HCT116 (cell line): ENCODE data around the gene KCNK1.

Source experiments
- ATF3 ChIP-seq: IDR thresholded peaks from 2 replicates; pipeline ENCODE4 v1.6.1; 2012
- CTCF ChIP-seq, 3 experiments: fragments of 200-600 bp in 1 of 3; sonication (generic) in 1 of 3; IDR thresholded peaks in 2 of 3; conservative IDR thresholded peaks in 1 of 3; 2 replicates each; pipeline ENCODE4 v1.5.1; 2012 to 2017; ENCODE audit warnings: low read depth in 2 of 3, low read length in 2 of 3, antibody characterized with exemption in 1 of 3, borderline replicate concordance in 1 of 3, control low read depth in 1 of 3, mild to moderate bottlenecking in 1 of 3, mixed read lengths in 1 of 3, mixed run types in 1 of 3, moderate library complexity in 1 of 3; ENCODE audit not compliant: insufficient read depth in 1 of 3
- ELF1 ChIP-seq: IDR thresholded peaks from 2 replicates; pipeline ENCODE4 v1.6.1; 2012; ENCODE audit warnings: low read depth, borderline replicate concordance
- EZH2phosphoT487 ChIP-seq: fragments of 200-600 bp; IDR thresholded peaks from 2 replicates; pipeline ENCODE4 v1.6.1; 2018; ENCODE audit warnings: antibody characterized with exemption, borderline replicate concordance
- MAX ChIP-seq: IDR thresholded peaks from 2 replicates; pipeline ENCODE4 v1.6.1; 2012
- POLR2A ChIP-seq: IDR thresholded peaks from 2 replicates; pipeline ENCODE4 v1.7.0; 2011; ENCODE audit warnings: borderline replicate concordance; ENCODE audit not compliant: insufficient read depth, insufficient read length; ENCODE audit errors: extremely low read depth
- POLR2AphosphoS5 ChIP-seq: IDR thresholded peaks from 2 replicates; pipeline ENCODE4 v1.6.1; 2011; ENCODE audit warnings: mild to moderate bottlenecking, low read depth, low read length, moderate library complexity
- RAD21 ChIP-seq: IDR thresholded peaks from 2 replicates; pipeline ENCODE4 v1.6.1; 2012; ENCODE audit warnings: low read depth, mild to moderate bottlenecking
- SRF ChIP-seq: IDR thresholded peaks from 2 replicates; pipeline ENCODE4 v1.6.1; 2012; ENCODE audit warnings: low read depth
- TCF7L2 ChIP-seq: IDR thresholded peaks from 2 replicates; pipeline ENCODE4 v1.7.0; 2011; ENCODE audit warnings: borderline replicate concordance, inconsistent platforms; ENCODE audit not compliant: insufficient read depth, insufficient read length; ENCODE audit errors: extremely low read depth
- YY1 ChIP-seq: IDR thresholded peaks from 2 replicates; pipeline ENCODE4 v1.6.1; 2011; ENCODE audit warnings: low read length, low read depth, moderate library complexity, mild to moderate bottlenecking; ENCODE audit not compliant: insufficient replicate concordance; ENCODE audit errors: extremely low read depth
- ZNF274 ChIP-seq: fragments of 200-500 bp; sonication (Bioruptor generic); IDR thresholded peaks from 2 replicates; pipeline ENCODE4 v1.6.1; 2014; ENCODE audit warnings: mild to moderate bottlenecking, low read depth, low read length, inconsistent platforms

- TF ChIP-seq SRF (no peak), CTCF (IDR thresholded peaks at IDR 0.05 in 2 of 3, conservative IDR thresholded peaks at IDR 0.05 in 1 of 3; ENCODE audit: borderline replicate concordance in 1 of 3, insufficient read depth in 1 of 3, low read depth in 2 of 3, low read length in 2 of 3) (no peak), ATF3 (no peak), POLR2AphosphoS5 (peak; percentile 37; the same call in 1 of the 2 replicates), EZH2phosphoT487 (no peak), ZNF274 (no peak), POLR2A (peak; percentile 13), RAD21 (no peak), MAX (no peak), ELF1 (no peak), TCF7L2 (no peak), YY1 (no peak)
These were observed 352 bp downstream of the KCNK1 start for GRCh38 chr1:233614173-233614742.
